Neutrophil (primary cell): ENCODE results near the gene PLA2G3.
A peak's percentile ranks its signal among the peaks of the same experiment; 100 is the strongest.

ENCODE experiments used
- H3K27ac ChIP-seq: fragments of 200-600 bp; sonication (generic); 2 replicates; pipeline ENCODE4 v1.5.1; 2016; ENCODE audit warnings: mild to moderate bottlenecking, moderate library complexity
- H3K27me3 ChIP-seq: fragments of 200-600 bp; sonication (generic); 2 replicates; pipeline ENCODE4 v1.6.0; 2016; ENCODE audit warnings: mild to moderate bottlenecking
- H3K36me3 ChIP-seq: fragments of 200-600 bp; sonication (generic); 2 replicates; pipeline ENCODE4 v1.5.1; 2017
- H3K4me1 ChIP-seq, 2 experiments: fragments of 200-600 bp in 1 of 2; sonication (generic) in 1 of 2; 1 replicate in 1 of 2; 2 replicates in 1 of 2; pipeline versions ENCODE4 v1.5.1 to v1.6.1; 2013 to 2016; ENCODE audit warnings: low read depth in 1 of 2, low read length in 1 of 2, mild to moderate bottlenecking in 1 of 2, moderate library complexity in 1 of 2; ENCODE audit not compliant: control insufficient read depth in 1 of 2, insufficient read depth in 1 of 2
- H3K4me3 ChIP-seq, 2 experiments: fragments of 200-600 bp in 1 of 2; sonication (generic) in 1 of 2; 1 replicate in 1 of 2; 2 replicates in 1 of 2; pipeline ENCODE4 v1.5.1; 2013 to 2016; ENCODE audit warnings: low read depth in 1 of 2, low read length in 1 of 2, mild to moderate bottlenecking in 1 of 2, moderate library complexity in 1 of 2
- H3K9me3 ChIP-seq: fragments of 200-600 bp; sonication (generic); 2 replicates; pipeline ENCODE4 v1.5.1; 2016
- CTCF ChIP-seq: fragments of 200-600 bp; sonication (generic); IDR thresholded peaks from 2 replicates; pipeline ENCODE4 v1.5.1; 2016; ENCODE audit warnings: antibody characterized with exemption

PLA2G3 gene

DNA sequence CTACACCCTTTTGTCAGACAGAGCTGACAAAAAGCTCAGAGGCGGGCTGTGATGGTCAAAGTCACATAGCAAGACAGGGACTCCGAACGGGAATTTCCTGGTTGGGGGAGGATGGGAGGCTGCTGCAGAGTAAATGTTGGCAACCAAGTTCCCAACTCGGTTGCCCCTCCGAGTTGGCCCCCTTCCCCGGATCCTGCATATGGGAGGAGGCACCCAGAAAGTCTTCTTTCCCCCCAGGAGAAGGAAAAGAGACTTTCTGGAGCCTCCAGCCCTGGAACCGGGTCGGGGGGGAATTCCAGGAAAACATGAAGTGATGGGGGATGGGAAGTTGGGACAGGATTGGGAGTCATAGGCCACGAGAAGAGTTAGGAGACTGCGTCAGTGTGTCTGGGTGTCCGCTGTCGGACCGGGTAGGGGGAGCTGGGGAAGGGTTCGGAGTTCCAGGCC lies 33.6 kb downstream of the PLA2G3 start:
- no peak for TF ChIP-seq CTCF
- Histone ChIP-seq H3K9me3 (no peaks in the 10 kb centered on the region), H3K27ac (no peak overlapping the region), H3K36me3 (no peaks in the 10 kb centered on the region), H3K4me3 (peak overlapping the region; percentile 60 to 74), H3K27me3 (peaks cover 20% of the 10 kb centered on the region), H3K4me1 (peaks cover 10 to 12% of the 10 kb centered on the region in 2 experiments)

- H3K27ac ChIP-seq, result no peak overlapping the region
- peaks cover 10 to 12% of the 10 kb centered on the region in 2 experiments for H3K4me1 ChIP-seq
- H3K4me3 ChIP-seq, result no peak overlapping the region
- no peaks in the 10 kb centered on the region for H3K9me3 ChIP-seq
- no peak for TF ChIP-seq CTCF
- peaks cover 2% of the 10 kb centered on the region for H3K36me3 ChIP-seq
- peaks cover 20% of the 10 kb centered on the region for H3K27me3 ChIP-seq
Measured at GRCh38 chr22:31106001-31106571, 34.2 kb downstream of the PLA2G3 start.

DNA sequence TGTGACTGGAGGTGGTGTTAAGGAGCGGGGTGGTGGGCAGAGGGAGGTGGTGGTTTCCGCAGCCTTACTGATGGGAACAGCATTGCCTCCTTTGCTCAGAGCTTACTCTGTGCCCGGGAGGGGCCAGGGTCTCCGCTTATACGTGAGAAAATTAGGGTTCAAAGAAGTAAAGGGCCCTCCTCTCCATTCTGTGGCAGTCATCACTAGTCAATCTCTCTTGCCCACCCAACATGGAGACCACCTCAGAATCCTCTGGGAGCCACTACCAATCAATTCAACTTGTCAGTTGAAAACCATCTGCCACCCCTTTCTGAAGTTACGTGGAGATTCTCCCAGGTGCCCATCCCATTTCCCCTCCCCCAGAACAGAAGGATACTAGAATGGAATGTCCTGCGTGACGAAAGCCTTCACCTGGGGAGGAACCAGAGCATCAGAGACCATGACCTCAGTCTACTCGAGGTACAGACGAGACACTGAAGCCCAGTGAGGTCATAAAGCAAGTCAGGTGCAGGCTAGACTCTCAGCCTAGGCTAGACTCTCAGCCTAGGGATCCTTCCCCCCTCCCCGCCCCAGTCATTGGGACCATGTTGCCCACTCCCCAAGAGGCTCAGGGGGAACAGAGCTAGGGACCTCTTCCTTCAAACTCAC lies 34.9 kb downstream of the PLA2G3 start:
- Histone ChIP-seq H3K4me1 (peaks cover 10 to 12% of the 10 kb centered on the region in 2 experiments), H3K4me3 (no peak overlapping the region)
- TF ChIP-seq CTCF, result no peak

GRCh38 chr22:31104869-31105268 lies 35.4 kb downstream of the PLA2G3 start:
- Histone ChIP-seq H3K4me3 (no peak overlapping the region), H3K9me3 (no peaks in the 10 kb centered on the region), H3K36me3 (peaks cover 14% of the 10 kb centered on the region)

More for the DNA sequence above, 34.9 kb downstream of the PLA2G3 start:
- Histone ChIP-seq H3K9me3 (no peaks in the 10 kb centered on the region), H3K27me3 (peaks cover 20% of the 10 kb centered on the region), H3K27ac (no peak overlapping the region), H3K36me3 (peaks cover 9% of the 10 kb centered on the region)

More at GRCh38 chr22:31104869-31105268, 35.4 kb downstream of the PLA2G3 start:
- TF ChIP-seq CTCF, result no peak
- peaks cover 10 to 12% of the 10 kb centered on the region in 2 experiments for H3K4me1 ChIP-seq
- no peak overlapping the region for H3K27ac ChIP-seq
- peaks cover 20% of the 10 kb centered on the region for H3K27me3 ChIP-seq
